Ascending aorta (tissue), 2 donors: ENCODE results near the gene RPL28. TPM values are rescaled to one million over a fixed set of nuclear protein-coding genes. Genes with fewer than 3 reads are reported as not detected.

Experiments used
- DNase-seq, 2 donors: peaks; one replicate each; pipeline ENCODE4 v3.0.0-alpha.2; 2019; ENCODE audit warnings: low spot score in 2 of 2
- H3K27ac ChIP-seq, 2 donors: fragments of 200-600 bp; sonication (generic); one replicate each; pipeline ENCODE4 v1.5.1; 2016 to 2017; ENCODE audit warnings: mild to moderate bottlenecking in 1 of 2
- H3K27me3 ChIP-seq: fragments of 200-600 bp; sonication (generic); one replicate; pipeline ENCODE4 v1.5.1; 2017
- H3K36me3 ChIP-seq, 2 donors: fragments of 200-600 bp; sonication (generic); one replicate each; pipeline ENCODE4 v1.5.1; 2016
- H3K4me1 ChIP-seq, 2 donors: fragments of 200-600 bp; sonication (generic); one replicate each; pipeline ENCODE4 v1.5.1; 2016 to 2017; ENCODE audit warnings: mild to moderate bottlenecking in 1 of 2
- H3K4me3 ChIP-seq, 2 donors: fragments of 200-600 bp; sonication (generic); one replicate each; pipeline ENCODE4 v1.5.1; 2016 to 2017; ENCODE audit warnings: mild to moderate bottlenecking in 1 of 2
- H3K9me3 ChIP-seq, 2 donors: fragments of 200-600 bp; sonication (generic); one replicate each; pipeline ENCODE4 v1.5.1; 2016
- intact Hi-C: fragments of 100-400 bp; cut with DNase I; formaldehyde crosslinking; loops from one replicate; pipeline ENCODE4 v1.15.1; 2023
- total RNA-seq: library from RNA; depleted of rRNA; stranded (reverse); fragments of >200 nt; gene quantifications from one replicate; pipeline ENCODE4 v1.1.0, GENCODE V29; 2016
- TF ChIP-seq, protein P1 (sequence below), 3 experiments: fragments of 200-600 bp in 2 of 3; fragments of 450-650 bp in 1 of 3; sonication (generic) in 2 of 3; IDR thresholded peaks; one replicate each; pipeline ENCODE4 v1.5.1; 2016 to 2019; ENCODE audit warnings: antibody characterized with exemption in 3 of 3, mild to moderate bottlenecking in 1 of 3, moderate library complexity in 1 of 3

The RPL28 gene
- total RNA-seq, 1 donor from 2014 or later: 542 TPM

GRCh38 chr19:55451965-55452748 lies 66.4 kb downstream of the RPL28 start:
- H3K27me3 ChIP-seq: peaks cover 19% of the 10 kb centered on the region
- H3K27ac ChIP-seq: no peak overlapping the region
- H3K9me3 ChIP-seq: no peaks in the 10 kb centered on the region
- peaks cover 0 to 11% of the 10 kb centered on the region in 2 donors for H3K4me1 ChIP-seq
- peaks cover 0 to 7% of the 10 kb centered on the region in 2 donors for H3K36me3 ChIP-seq
- TF ChIP-seq, protein P1, sequence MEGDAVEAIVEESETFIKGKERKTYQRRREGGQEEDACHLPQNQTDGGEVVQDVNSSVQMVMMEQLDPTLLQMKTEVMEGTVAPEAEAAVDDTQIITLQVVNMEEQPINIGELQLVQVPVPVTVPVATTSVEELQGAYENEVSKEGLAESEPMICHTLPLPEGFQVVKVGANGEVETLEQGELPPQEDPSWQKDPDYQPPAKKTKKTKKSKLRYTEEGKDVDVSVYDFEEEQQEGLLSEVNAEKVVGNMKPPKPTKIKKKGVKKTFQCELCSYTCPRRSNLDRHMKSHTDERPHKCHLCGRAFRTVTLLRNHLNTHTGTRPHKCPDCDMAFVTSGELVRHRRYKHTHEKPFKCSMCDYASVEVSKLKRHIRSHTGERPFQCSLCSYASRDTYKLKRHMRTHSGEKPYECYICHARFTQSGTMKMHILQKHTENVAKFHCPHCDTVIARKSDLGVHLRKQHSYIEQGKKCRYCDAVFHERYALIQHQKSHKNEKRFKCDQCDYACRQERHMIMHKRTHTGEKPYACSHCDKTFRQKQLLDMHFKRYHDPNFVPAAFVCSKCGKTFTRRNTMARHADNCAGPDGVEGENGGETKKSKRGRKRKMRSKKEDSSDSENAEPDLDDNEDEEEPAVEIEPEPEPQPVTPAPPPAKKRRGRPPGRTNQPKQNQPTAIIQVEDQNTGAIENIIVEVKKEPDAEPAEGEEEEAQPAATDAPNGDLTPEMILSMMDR (IDR thresholded peaks at IDR 0.05): no peak
- DNase-seq: no peak
- intact Hi-C loops: no loop called here
- peak overlapping the region; percentile 16 for H3K4me3 ChIP-seq

Other genes starting within 250 kb of the RPL28 start
- not detected for gene TNNT1, start 236.7 kb upstream of the RPL28 start, total RNA-seq
- not detected for gene TNNI3, start 228.2 kb upstream of the RPL28 start, total RNA-seq
- gene DNAAF3, start 219.3 kb upstream of the RPL28 start, total RNA-seq: not detected
- not detected for gene SYT5, start 205.6 kb upstream of the RPL28 start, total RNA-seq
- gene PTPRH, start 176.4 kb upstream of the RPL28 start, total RNA-seq: 0.64 TPM
- not detected for gene TMEM86B, start 157.2 kb upstream of the RPL28 start, total RNA-seq
- gene PPP6R1, start 126.9 kb upstream of the RPL28 start, total RNA-seq: 68.3 TPM
- gene HSPBP1, start 105.8 kb upstream of the RPL28 start, total RNA-seq: 72.7 TPM
- gene BRSK1, start 101.9 kb upstream of the RPL28 start, total RNA-seq: 6.5 TPM
- not detected for gene TMEM150B, start 60.6 kb upstream of the RPL28 start, total RNA-seq
- 21.7 TPM for gene KMT5C, start 46.1 kb upstream of the RPL28 start, total RNA-seq
- gene COX6B2, start 31.2 kb upstream of the RPL28 start, total RNA-seq: not detected
- gene GARIN5B, start 22.7 kb upstream of the RPL28 start, total RNA-seq: not detected
- gene IL11, start 15.5 kb upstream of the RPL28 start, total RNA-seq: not detected
- gene TMEM190, start 9.1 kb upstream of the RPL28 start, total RNA-seq: not detected
- not detected for gene TMEM238, start 1.6 kb upstream of the RPL28 start, total RNA-seq
- gene UBE2S, start 21.9 kb downstream of the RPL28 start, total RNA-seq: 82.6 TPM
- 0.85 TPM for gene SHISA7, start 57.4 kb downstream of the RPL28 start, total RNA-seq
- gene ISOC2, start 75.7 kb downstream of the RPL28 start, total RNA-seq: 96.7 TPM
- not detected for gene C19orf85, start 78.8 kb downstream of the RPL28 start, total RNA-seq
- 13.2 TPM for gene ZNF628, start 90.7 kb downstream of the RPL28 start, total RNA-seq
- 21.6 TPM for gene NAT14, start 99.3 kb downstream of the RPL28 start, total RNA-seq
- gene SSC5D, start 102.5 kb downstream of the RPL28 start, total RNA-seq: 22.4 TPM
- not detected for gene SBK2, start 151.2 kb downstream of the RPL28 start, total RNA-seq
- gene SBK3, start 159.6 kb downstream of the RPL28 start, total RNA-seq: not detected
- gene ZNF579, start 194.9 kb downstream of the RPL28 start, total RNA-seq: 14.2 TPM
- gene FIZ1, start 213.6 kb downstream of the RPL28 start, total RNA-seq: 30.5 TPM
- gene ZNF524, start 214.4 kb downstream of the RPL28 start, total RNA-seq: 28.6 TPM
- 22.0 TPM for gene ZNF865, start 219.7 kb downstream of the RPL28 start, total RNA-seq
- gene ZNF784, start 238.6 kb downstream of the RPL28 start, total RNA-seq: 14.7 TPM